OCI-M2 (cell line): Measurements from ENCODE around the gene MAPK12.

Experiments
- DNase-seq: peaks from one replicate; lab custom pipeline; 2025; ENCODE audit not compliant: unreplicated experiment; lab: John Stamatoyannopoulos, UW

MAPK12 gene

DNA sequence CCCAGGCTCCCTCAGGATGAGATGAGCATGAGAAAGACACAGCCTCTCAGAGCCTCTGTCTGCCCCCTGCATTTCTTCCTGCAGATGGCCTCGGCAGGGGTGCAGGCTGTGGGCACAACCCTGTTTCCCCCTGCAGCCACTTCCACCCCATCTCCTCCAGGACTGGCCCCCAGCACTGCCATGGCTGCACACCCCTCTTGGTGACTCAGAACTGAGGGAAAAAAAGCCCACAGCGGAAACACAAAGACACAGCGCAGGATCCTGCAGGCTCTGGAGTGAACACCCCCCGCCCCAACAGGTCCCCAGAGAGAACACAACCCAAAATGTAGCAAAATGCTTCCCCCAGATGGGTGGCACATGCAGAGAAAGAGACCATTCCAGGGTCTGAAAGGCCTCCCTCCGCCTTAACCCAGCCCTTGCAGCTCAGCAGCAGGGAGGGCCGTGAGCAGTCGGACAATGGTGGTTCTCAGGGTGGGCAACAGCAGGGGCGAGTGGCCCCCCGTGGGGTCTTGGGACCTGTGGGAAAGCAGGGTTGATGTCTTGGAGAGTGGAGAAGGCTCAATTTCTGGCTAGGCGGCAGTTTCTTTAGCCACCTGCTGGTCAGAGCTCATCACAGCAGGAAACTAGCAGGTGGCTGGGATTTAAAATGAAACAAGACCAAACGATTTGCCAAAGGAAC, 24.6 kb downstream of the MAPK12 start:
- no peak for DNase-seq

DNA sequence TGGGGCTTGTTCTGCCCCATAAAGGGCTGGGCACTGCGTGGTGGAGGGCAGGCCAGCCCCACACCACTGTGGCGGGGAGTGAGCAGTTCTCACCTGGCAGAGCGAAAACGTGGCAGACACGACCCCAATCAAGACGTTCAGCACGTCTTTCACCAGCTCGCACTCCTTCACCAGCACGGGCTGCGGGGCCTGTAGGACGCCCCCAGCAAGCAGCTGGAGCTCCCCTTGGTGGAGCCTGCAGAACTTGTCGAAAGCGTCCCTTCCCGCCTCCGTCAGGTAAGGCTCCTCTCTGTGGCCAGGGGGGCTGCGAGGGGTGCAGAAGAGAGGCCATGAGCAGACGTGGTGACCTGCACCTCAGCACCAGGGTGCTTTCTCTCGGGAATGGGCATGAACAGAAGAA, 28.3 kb downstream of the MAPK12 start:
- DNase-seq, result no peak

DNA sequence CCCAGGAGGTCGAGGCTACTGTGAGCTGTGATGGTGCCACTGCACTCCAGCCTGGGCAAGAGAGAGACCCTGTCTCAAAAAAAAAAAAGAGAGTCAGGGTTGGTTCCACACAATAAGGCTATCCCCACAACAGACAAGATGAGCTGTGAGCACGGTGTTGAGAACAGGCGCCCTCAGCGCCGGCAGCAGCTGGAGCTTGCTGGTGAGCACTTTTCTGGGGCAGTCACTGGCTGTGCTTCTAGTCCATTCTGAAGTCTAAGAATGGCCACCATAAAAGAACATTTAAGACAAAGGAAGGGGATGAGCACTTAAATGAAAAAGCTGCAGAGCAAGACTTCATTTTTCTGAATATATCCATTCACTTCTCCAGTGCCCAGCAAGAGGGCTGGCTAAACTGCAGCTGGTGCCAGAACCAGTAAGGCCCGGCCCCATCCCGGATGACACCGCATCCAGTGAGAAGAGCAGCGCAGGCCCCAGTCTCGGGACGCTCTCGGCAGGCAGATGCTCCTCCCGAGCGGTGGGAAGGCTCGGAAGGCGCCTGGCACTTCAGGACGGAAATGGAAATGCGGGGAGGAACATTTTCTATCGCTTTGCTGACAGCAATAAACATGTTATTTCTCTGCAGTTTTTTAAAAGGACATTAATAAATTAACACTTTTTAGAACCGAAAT, 28.9 kb downstream of the MAPK12 start:
- DNase-seq, result no peak

DNA sequence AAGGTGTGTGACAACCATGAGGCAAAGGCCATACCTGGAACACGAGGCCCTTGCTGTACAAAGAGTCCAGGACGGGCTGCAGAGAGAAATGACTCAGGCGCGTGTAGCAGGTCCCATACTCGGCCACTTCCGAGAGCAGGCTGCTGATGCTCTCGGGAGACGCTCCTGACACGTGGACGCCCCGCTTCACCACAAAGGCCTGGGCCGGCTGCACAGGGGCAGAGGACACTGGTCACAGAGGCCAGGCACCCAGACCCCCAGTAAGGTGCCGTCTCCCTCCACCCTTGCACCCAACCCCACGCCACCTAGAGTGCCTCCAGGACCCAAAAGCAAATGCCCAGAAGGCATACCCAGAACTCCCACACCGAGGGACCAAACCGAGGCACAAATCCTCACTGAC, 32.1 kb downstream of the MAPK12 start:
- no peak for DNase-seq

DNA sequence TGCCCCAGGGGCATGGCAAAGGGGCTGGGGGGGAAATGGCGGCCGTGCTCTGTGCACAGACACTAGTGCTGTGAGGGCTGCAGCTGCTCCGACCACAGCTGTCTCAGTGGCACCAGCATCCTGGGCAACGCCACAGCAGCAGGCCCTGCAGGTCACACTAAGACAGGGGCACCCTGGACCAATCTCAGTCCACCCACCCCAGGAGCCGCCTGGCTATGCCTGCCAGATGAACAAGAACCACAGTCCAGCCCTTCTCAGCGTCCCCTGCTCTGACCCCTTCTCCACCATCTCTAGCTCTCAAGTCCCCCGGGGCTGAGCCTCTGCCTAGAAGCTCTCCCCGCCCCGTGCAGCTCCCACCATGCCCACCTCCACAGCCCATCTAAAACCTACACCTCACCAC, 33.1 kb downstream of the MAPK12 start:
- no peak for DNase-seq

DNA sequence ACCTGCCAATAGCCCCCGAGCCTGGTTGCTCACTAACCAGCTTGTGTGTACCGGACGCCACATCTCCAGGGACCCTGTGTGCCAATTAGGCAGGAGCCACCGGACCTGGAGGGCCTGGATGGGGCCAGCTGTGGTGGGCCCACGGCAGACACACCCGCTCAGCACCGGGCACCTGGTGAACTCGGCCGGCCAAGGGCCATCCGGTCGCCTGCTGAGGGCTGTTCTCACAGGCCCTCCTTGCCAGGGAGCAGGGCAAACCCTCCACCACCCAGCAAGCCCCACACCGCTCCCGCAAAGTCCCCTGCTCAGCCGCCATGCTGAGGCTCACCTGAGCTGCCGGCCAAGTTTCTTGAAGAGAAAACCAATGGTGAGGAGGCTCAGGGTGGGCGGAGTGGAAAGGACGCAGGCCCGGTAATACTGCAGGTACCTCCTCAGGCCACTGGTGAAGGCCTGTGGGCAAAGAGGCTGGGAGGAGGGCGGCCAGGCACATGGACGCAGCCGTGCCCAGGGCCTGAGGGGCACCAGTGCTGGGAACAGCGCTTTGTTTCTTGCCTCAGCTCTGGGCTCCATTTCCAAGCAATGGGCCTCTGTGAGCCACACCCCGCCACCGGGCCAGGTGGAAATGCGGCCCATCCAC, 33.8 kb downstream of the MAPK12 start:
- no peak for DNase-seq

DNA sequence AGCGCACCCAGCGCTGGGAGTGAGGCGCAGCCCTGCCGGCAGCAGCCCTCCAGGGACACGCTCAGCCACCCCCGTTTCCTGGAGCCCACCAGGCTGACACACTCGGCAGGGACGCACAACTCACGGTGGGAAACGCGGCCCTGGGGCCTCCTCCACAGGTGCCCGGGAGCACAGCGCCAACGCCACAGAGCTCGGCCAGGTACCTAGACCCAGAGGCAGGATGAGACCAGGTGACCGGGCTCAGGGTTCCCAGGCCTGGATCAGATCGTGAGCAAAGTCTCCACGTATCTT, 34.7 kb downstream of the MAPK12 start:
- DNase-seq, result no peak

DNA sequence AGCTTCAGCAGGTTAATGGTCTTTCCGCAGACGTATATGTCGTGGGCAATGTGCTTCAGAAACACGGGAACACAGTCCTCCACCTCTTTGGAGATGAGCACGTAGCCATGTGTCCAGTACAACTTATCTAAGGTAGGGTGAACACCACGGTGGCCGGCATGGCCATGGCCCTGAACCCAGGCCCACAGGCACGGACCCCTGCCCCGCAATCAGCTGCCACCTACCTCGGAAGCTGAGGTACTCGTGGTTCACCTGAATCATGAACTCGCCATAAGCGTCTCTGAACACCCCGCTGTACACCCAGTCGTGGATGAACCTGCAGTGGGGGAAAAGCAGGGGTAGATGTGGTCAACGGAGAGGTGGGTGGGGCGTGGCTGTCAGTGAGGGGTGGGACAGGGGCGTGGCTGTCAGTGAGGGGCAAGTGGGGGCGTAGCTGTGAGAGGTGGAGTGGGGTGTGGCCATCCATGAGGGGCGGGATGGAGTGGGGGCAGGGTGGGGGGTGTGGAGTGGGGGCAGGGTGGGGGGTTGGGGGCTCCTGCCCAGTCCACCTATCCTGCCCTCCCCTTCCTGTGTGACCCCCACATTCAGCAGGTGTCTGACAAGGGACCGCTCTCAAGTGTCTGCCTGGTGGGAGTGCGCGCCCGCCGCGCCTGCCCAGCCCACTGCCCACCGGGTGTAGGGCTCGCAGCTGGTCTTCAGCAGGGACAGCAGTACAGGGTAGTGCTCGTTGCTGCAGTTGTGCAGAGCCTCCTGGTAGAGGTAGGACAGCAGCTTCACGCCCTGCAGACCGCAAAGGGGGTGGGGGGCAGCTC, 35.2 kb downstream of the MAPK12 start:
- no peak for DNase-seq

DNA sequence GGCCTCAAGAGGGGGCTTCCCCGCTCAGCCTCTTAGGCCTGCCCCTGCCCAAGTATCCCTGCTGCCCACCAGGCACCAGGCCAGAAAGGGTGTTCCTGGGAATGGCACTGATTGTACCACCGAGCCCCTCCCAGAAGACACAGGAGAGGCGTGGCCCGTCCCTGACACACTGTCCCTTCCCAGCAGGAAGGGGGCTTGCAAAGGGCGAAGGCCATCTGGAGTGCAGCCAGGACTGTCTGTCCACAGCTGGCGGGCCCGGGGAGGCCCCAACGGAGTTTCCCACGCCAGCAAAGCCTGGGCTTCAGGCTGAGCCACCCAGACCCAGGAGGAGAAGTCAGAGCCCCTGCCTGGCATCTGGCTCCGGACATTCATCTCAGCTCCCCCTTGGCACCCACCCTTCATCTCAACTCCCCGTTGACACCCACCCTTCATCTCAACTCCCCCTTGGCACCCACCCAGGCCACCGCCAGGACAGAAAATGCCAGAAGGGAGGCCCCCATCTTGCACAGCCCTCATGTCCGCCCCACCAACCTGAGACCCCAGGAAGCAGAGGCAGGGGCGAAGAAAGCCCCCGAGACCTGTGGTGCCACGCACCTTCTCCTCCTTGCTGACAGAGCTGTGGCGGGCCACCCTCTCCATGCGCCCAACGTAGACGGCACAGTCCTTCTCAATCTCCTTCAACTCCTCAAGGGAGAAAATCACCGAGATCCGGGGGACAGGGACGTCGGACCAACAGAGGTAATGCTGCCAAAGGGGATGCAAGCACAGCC, 36.1 kb downstream of the MAPK12 start:
- no peak for DNase-seq

DNA sequence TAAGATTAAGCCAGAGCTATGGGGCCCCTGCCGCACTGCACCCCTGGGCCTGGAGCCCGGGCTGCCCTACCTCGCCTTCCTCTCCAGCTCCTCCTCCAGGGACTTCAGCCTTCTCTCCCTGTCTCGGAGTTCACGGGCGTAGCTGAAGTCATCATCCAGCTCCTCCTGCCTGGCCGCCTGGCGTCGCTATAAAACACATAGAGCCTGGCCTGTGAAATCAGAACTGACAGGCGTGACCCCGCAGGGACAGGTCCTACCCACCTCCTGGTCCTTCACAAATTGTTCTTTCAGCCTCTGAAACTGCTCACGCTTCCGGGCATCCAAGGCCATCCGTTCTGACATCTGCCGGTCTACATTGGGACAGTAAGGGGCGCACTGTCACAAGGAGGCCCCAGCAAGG, 37.4 kb downstream of the MAPK12 start:
- no peak for DNase-seq

DNA sequence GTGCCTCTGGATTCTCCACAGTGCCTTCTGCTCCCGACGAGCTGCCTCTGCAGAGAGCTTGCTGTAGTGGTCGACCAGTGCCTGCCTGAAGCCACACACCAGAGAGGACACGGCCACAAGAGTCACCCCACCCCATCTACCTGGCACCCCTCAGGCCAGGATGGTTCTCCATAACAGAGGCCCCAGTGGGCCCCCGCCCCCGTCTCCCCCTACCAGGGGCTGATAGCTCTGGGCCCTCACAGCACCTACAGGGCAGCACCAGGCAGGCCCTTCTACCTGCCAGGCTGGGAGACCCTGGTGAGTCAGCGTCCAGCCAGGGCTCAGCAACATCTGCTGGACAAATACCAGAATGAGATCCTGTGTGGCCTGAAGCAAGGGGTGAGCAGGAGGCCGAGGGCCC, 39.0 kb downstream of the MAPK12 start:
- no peak for DNase-seq

DNA sequence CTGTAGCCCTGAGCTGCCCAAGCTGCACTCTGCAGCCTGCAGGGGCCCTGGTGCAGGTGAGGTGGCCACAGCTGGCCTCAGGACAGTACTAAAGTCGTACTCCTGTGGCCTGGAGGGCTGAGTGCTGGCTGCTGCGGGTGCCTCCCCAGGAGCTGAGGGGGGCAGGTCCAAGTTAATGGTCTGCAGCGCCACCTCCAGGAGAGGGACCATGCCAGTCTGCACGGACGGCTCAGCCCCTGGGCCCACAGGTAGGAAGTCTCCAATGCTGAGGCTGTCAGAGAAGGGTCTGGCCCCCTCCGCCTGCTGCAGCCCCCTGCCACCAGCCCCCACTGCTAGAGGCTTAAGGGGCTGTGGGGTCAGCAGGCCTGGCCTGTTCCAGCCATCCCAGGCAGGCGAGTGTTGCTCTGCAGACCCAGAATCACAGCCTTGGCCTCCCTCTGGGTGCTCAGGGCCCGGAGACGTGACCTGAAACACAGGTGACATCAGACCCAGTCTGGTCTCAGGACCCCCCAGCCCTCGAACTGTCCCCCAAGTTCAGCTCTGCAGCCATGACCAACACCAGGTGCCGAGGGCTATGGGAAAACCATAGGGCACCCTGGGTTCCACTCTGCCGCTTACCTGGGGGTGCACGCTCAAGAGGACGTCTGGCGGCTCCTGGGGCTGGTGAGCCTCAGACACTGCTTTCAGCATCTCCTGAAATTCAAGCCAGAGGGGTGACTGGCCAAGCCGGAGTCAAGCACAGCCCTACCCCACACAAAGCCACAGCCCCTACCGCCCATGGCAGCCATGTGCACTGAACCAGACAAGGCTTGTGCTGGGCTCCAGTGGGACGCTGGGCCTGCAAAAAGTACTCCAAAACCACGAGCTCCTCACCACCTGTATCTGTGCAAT, 39.8 kb downstream of the MAPK12 start:
- no peak for DNase-seq

DNA sequence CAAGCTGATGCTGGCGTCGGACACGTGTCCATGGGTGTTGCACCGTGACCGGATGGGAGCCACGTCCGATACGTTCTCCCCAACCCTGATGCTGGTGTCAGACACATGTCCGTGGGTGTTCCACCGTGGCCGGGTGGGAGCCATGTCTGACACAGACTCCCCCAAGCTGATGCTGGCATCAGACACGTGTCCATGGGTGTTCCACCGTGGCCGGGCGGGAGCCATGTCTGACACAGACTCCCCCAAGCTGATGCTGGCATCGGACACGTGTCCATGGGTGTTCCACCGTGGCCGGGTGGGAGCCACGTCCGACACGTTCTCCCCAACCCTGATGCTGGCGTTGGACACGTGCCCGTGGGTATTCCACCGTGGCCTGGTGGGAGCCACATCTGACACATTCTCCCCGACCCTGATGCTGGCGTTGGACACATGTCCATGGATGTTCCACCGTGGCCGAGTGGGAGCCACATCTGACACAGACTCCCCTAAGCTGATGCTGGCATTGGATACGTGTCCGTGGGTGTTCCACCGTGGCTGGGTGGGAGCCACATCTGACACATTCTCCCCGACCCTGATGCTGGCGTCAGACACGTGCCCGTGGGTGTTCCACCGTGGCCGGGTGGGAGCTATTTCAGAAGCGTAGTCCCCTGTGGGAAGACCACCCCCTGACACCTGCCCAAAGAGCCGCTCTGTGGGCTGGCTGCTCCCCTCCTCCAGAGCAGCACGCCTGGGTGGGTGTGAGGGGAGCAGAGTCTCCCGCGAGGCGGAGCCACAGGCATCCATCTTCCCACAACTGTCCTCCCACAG, 40.7 kb downstream of the MAPK12 start:
- DNase-seq, result no peak

DNA sequence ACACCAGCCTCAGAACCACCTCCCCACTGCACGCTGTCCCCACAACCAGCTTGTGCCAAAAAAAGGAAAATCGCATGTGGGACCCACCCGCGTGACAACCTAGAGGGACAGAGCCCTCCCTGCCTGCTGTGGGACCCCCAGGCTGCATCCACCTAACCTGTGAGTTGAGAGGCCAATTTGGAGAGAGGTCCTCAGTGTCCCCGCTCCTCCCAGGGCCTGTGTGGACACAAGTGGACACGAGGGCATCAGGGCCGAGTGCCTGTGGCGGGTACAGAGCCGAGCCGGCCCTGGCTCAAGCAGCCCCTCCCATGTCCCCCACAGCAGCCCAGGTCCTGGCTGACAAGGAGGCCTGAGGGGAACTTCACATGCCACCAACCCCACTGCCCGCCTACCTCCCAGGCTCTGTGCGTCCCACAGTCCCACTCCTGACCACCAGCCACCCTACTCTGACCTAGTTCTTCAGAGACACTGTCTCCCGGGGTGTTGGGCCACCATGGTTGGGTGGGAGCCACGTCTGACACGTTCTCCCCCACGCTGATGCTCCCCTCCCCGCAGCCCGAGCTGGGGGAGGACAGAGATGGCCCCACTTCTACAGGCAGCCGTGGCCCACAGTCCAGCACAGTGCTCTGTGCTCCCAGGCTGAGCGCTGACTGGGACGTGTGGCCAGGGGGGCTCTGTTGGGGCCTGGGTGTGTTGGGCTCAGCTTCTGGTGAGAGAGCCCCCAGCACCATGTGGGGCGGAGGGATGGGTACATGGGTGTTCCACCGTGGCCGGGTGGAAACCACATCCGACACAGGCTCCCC, 41.5 kb downstream of the MAPK12 start:
- DNase-seq, result no peak

DNA sequence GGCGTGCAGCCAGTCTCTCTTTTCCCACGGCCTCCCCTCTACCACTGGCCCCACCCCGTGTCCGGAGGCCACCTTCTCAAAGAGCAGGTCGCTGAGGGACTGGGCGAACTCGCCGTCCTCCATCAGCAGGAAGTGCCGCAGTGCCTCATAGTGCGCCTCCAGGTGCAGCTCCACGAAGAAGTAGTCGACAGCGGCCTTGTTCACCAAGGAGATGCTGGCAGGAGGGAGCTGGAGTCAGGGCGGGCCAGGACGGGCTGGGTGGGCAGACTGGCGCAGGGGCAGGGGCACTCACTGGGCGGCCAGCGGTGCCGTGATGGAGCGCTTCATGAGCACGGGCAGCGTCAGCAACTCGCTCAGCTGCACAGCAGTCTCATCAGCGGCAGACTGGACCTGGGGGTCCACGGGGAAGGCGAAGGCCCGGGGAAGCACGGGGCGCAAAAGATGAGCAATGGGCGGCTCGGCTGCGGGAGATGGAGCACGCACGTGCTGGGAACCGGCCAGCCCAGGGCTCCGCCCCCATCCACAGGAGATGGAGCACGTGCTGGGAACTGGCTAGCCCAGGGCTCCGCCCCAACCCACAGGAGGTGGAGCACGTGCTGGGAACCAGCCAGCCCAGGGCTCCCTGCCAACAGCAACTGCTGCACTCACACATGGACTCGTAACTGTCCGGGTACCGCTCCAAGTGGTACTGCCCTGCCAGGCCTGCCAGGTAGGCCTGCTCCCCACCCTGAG, 42.3 kb downstream of the MAPK12 start:
- DNase-seq, result no peak

DNA sequence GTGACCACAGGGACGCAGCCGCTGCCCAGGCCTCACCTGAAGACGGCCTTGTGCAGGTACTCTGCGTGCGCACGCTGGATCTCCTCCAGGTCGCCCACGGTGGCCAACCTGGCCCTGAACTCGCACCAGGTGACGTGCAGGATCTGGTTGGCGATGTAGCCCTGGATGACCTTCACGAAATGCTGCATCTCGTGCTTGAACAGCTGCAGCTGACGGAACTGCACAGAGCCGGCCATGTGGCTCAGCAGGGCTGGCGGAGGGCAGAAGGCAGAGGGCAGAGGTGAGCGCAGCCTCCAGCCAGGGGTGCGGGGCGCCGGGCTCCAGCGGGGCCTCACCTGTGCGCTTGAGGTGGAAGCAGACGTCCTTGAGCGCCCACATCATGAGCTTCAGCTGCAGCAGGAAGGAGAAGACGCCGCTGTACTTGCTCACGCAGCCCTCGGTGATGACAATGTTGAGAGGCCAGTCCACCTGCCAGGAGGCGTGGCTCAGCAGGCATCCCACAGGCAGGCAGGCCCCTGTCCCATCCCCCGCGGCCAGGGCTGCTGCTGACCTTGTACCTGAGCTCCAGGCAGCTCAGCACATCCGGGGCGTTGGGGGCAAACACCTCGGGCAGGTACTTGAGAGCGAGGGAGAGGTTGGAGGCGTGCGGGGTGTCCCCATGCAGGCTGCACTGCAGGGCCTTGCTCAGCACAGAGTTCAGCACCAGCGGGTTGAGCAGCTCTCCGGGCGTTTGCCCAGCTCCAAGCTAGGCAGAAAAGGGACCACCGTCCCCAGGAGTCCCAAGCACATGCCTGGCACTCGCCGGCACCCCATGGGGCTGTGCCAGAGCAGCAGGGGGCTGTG, 43.1 kb downstream of the MAPK12 start:
- DNase-seq, result no peak

DNA sequence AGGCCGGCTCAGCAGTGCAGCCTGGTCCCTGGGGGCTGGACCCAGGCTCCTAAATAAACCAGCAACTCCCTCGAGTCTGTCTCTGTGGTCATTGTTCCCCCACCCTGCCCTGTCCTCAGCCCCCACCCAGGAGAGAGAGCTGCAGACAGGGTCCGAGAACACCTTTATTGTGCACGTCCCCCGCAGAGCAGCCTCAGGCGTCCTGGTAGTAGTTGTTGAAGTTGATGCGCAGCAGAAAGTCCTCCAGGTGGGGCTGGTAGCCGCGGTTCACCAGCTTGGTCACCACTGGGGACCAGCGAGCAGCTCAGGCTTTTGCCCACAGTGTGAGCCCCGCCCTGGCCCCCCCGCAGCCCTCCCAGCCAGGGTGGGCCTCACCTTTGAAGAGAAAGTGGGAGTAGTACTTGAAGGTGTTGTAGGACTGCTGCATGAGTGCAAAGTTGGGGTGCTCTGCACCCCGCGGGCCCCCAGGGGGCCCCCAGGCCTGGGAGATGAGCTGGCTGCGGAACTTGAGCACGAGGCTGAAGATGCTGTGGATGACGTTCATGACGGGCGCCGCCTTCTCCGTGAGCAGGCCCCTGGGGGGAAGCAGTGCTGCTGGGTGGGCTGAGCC, 43.8 kb downstream of the MAPK12 start:
- no peak for DNase-seq
